SK-N-MC (cell line): Measurements from ENCODE around the gene LNX1.

Experiments used
- EZH2 ChIP-seq: fragments of 200-600 bp; sonication (generic); IDR thresholded peaks from one replicate; pipeline ENCODE4 v1.6.1; 2017; ENCODE audit warnings: antibody characterized with exemption
- POLR2AphosphoS5 ChIP-seq: IDR thresholded peaks from 2 replicates; pipeline ENCODE4 v1.6.1; 2012; ENCODE audit warnings: mild to moderate bottlenecking, low read depth, low read length, borderline replicate concordance

DNA sequence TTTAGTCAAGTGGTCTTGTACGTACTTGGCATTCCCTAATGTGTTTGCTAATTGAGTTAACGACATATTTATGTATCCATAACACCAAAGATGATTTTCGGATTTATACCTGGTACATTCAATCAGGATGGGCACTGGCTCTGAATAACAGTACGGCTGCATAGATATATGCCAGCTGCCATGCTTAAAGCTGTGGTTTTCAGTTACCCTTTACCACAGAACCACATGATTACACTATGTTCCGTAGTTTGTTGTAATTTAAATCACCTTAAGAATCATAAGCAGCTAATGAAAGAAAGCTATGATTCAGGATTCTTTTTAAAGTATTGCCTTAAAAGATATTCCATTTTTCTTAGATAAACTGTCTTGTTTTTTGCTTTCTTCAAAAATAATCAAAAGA lies 160.2 kb downstream of the LNX1 start:
- TF ChIP-seq POLR2AphosphoS5 (no peak), EZH2 (no peak)
